GM18867 (cell line): Measurements from ENCODE around the gene PCSK6.

Source experiments
- ATAC-seq: cut with Tn5 transposase; IDR thresholded peaks from one replicate; pipeline ENCODE4 v1.9.1; 2021; ENCODE audit warnings: mild to moderate bottlenecking, moderate library complexity; ENCODE audit not compliant: unreplicated experiment

PCSK6 gene

DNA sequence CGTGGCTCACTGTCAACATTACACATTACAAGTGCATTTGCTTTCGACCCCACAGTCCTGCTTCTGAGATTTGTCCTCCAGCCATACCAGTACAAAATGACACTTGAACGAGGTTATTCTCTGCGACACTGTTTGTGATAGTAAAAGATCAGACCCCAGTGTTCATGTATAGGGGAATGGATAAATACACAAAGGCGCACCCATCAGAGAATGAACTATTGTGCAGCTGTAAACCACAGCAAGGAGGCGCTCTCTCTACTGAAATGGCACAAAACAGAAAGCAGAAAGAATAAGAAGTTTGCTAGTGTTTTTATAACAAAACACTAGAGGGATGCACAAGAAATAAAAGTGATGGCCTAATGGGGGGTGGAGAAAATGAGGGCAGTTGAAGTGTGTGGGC, 232.8 kb downstream of the PCSK6 start:
- ATAC-seq = no peak

DNA sequence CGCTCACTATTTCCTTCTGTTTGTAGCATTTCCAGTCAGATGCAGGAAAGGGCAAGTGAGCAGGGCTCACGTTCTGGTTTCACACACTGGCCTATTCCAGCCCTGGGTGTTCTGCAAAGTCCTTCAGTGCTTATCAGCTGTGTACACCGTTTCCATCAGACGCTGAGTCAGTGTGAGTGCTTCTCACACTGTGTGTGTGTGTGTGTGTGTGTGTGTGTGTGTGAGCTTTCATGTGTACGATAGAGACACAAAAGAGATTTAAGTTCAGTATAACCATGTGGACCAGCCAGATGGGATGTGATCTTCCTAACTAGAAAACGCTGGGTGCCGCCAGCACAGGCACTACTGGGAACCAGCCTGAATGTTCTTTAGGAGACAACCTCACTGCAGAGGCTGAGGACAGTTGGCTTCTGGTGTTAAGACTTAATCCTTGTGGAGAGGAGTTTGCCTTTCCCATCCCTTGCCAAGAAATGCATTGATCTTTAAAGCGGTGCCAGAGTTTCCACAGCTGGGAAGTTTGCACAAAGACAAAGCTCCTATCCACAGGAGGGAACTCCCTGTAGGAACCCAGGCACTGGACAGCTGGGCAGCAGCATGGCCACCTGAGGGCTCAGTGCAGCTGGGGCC, 233.8 kb downstream of the PCSK6 start:
- no peak for ATAC-seq

- no peak for ATAC-seq
Measured at GRCh38 chr15:101255051-101255395, 234.5 kb downstream of the PCSK6 start.

GRCh38 chr15:101254157-101255050, 235.1 kb downstream of the PCSK6 start:
- no peak for ATAC-seq
